ENCODE data around the gene FIBCD1.
"Not testable (repeated sequence)": the region's sequence is repeated elsewhere in the genome, so short reads cannot be mapped to it uniquely, and the experiment has no call there.

Gene FIBCD1

DNA sequence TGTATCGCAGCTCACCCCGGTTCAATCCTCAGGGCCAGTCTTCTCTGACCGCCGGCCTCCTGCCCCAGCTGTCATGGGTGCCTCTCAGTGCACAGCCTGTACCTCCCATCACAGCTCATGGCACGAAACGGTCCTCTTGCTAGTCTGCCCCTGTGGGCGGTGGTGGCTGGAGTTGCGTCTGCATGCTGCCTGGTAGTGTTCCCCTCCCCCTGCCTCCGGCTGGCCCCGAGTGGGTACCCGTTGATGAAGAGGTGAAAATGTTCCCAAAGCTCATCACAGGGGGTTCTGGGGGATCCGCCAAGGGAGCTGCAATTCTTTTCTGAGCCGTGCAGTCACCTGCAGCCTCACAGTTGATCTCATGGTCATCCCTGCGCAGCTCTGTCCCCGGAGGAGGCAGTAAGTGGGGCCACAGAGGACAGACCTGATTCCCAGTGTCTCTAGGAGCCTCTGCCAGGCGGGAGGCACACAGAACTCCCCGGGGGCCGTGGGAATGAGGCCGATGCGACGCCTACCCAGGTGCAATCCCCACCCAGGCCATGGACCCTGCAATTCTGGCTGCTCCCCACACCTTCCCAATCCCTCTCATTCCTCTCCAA lies 34.7 kb upstream of the FIBCD1 start:
- no peak for DNase-seq (ENCODE audit: low read depth)

DNA sequence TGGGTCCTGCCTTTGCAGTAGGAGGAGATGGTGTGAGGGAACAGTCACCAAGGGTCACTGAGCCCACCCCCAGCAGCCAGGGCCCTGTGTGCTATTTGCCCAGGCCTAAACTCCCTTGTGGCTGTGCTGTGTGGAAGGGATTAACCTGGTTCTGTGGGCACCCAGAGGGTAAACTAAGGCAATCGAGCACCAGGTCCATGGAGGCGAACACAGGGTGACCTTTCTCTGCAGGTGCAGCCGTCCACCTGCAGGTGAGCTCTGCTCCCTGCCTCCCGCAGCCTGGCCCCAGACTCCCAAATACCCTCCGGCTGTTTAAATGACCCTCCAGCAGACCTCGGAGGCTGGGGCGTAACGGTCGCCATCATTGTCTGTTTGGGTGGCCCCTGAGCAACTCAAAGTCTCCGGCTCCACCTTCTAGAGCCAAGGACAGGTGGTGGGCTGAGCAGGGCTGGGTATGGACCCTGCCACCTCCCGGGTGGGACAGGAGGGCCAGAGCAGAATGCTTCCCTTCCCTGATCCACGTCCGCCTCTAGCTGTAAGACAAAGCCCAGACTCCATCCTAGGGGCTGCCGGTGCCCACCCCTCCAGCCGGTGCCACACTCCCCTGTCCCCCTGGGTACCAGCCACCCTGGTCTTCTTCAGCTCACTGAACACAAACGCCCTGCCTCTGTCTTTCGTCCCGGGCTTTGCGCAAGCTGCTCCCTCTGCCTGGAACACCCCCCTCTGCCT lies 34.1 kb upstream of the FIBCD1 start:
- no peak for DNase-seq (ENCODE audit: low read depth)

- no peak for DNase-seq (ENCODE audit: low read depth)
Observed at GRCh38 chr9:130972277-130972956, 33.4 kb upstream of the FIBCD1 start.

GRCh38 chr9:130971294-130971849 lies 32.3 kb upstream of the FIBCD1 start:
- no peak for DNase-seq (ENCODE audit: low read depth)

- no peak for DNase-seq (ENCODE audit: low read depth)
Observed at GRCh38 chr9:130970855-130971254, 31.8 kb upstream of the FIBCD1 start.

DNA sequence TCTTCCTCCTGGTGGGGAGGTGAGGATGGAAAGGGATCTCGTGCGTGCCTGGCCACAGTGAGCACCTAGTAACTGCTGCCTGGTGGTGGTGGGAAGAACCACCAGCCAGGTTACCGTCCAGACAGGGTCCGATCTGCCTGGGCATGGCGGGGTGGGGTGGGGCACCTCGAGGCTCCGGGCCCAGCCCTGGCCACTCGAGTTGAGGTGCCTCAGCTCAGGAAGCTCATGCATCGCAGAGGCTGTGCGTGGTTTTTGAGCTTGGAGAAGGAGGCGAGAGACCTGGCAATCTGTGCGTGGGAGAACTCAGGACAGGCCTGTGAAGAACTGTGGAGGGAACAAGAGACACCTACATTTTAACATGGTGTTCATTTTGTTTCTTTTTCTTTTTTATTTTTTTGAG lies 31.0 kb upstream of the FIBCD1 start:
- DNase-seq (ENCODE audit: low read depth) = no peak

DNA sequence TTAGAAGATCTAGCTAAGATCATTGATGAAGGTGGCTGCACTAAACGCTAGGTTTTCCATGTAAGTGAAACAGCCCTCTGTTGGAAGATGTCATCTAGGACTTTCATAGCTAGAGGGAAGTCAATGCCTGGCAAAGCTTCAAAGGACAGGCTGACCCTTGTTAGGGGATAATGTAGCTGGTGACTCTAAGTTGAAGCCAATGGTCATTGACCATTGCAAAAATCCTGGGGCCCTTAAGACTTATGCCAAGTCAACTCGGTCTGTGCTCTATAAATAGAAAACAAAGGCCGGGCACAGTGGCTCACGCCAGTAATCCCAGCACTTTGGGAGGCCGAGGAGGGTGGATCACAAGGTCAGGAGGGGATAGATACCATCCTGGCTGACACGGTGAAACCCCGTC lies 26.6 kb upstream of the FIBCD1 start:
- DNase-seq (ENCODE audit: low read depth) = no peak

GRCh38 chr9:130963916-130964315 lies 24.9 kb upstream of the FIBCD1 start:
- DNase-seq (ENCODE audit: low read depth) = no peak

DNA sequence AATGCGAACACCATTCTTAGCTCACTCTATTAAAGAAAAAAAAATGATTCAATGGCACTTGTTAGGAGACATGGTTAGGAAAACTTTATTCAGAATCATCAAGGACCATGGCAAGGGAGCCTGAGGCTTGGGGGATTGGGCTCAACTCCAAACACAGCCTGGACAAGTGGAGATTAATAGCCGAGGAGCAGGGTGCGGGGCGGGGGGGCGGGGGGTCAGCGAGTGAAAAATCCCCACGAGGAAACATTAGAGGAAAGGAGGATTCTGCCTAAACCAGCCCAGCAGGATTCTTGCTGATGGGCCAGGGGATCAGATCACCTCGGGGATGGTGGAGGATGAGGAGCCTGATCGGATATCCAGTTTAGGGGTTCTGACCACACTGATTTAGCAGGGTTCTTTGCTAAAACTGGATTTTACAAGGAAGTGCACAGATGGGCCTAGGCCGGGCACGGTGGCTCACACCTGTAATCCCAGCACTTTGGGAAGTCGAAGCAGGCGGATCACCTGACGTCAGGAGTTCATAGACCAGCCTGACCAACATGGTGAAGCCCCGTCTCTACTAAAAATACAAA lies 24.4 kb upstream of the FIBCD1 start:
- no peak for DNase-seq (ENCODE audit: low read depth)

- no peak for DNase-seq (ENCODE audit: low read depth)
Observed at GRCh38 chr9:130962418-130963316, 23.6 kb upstream of the FIBCD1 start.

GRCh38 chr9:130961511-130962300 lies 22.7 kb upstream of the FIBCD1 start:
- DNase-seq (ENCODE audit: low read depth) = no peak

- no peak for DNase-seq (ENCODE audit: low read depth)
Observed at GRCh38 chr9:130960522-130961378, 21.7 kb upstream of the FIBCD1 start.

- no peak for DNase-seq (ENCODE audit: low read depth)
Observed at GRCh38 chr9:130959809-130960334, 20.8 kb upstream of the FIBCD1 start.

- not testable (repeated sequence) for DNase-seq (ENCODE audit: low read depth)
Observed at GRCh38 chr9:130958564-130958963, 19.5 kb upstream of the FIBCD1 start.

DNA sequence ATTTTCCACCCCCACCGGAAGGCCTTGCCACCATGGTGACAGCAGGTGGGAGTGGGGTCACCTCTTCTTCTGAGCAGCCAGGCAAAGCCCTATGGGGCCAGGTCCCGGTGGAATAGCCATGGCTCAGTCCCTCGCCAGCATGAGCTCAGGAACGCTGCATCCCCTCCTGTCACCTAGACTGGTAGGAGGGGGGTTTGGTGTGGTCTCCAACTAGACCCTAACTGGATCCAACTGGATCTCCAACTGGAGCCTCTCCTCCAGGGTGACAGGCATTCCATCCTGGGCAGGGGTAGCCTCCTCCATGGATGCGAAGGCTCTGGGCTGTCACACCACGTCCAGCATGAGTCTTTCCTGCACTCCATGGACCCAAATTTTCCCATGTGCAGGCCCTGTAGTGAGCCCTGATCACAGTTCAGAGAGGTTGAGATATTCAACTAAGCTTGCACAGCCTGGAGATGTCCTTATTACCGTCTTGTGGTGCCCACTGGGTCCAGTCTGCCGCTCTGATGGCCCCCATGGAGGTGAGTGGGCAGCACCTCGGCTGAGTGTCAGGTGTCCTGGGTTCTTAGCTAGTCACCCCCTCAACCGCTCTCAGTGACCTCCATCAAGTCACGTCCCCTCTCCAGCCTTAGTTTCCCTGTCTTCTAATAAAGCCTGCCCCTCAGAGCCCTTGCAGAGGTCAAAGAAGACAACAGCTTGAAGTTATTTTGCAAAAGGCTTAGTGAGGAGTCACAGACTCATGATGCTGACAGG lies 18.6 kb upstream of the FIBCD1 start:
- DNase-seq (ENCODE audit: low read depth) = no peak

DNA sequence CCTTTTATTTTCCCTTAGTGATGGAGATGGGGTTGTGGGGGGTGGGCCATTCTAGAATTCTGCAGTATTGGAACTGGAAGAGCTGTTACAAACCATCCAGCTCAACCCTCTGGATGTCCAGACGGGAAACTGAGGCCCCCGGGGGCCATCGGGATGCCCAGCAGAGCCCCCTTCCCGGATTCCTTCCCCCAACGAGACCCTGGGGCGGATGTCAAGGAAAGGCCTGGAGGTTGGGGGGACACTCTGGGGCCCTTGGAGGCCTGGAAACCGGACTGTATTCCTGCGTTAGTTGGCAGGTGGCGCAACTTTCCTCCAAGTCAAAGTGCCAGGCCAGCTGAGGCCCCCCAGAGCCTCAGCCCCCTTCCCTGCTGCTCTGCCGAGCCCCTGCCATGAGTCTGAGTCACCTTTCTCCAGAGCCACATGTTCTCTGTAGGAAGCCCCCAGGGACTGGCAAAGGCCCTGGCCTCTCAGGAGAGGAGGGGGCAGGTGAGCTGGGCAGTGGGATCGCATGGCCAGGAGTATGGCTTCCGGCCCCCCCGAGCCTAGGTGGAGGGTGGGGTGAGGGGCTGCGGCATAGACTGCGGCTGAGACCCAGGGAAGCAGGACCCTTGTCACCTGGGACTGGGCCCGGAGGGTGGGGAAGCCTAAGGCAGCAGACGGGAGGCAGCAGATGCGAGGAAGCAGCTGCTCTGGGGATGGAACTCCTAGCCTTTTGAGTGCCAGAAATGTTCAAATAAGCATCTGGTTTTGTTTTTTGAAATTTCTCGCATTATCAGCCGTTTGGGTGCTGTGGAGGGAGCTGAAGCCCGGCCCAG lies 17.8 kb upstream of the FIBCD1 start:
- DNase-seq (ENCODE audit: low read depth) = no peak

DNA sequence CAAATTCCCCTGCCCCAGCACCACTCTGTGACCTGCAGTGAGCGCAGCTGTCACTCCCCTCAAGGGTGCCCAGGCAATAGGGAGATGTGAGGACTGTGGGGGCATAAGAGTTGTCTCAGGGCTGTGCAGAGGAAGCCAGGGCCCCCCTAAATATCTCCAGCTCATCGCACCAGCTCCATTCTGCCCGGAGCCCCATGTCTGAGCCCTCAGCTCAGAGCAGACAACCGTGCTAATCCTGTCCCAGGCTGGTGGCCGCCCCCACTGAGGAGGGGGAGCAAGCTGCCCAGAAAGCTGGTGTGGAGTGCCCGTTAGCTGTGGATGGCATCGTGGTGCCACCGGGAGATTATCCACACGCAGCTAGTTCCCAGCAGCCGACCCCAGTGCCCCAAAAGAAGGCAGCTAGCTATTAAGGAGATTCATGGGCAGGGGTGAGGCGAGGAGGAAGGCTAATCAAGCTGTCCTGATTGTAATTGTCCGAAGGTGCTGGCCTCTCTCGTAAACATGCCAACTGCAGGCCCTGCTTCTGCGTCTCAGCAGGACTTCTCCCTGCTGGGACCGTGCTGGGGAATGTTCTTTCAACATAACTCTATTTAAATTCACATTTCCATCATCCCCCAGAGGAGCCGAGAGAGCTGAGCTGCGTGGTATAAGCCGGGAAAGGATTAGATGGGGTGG lies 17.0 kb upstream of the FIBCD1 start:
- DNase-seq (ENCODE audit: low read depth) = no peak

All from activated gamma-delta T cell treated with anti-CD3 and anti-CD28 coated beads, Interleukin-2, amount 50 U/mL, for 16 hours (primary cell).